HG03521 (cell line): ENCODE results near the gene B4GALNT4.
"Not testable (repeated sequence)": the region's sequence is repeated elsewhere in the genome, so short reads cannot be mapped to it uniquely, and the experiment has no call there.

Experiments
- ATAC-seq: cut with Tn5 transposase; IDR thresholded peaks from one replicate; pipeline ENCODE4 v1.9.1; 2021; ENCODE audit warnings: mild to moderate bottlenecking, moderate library complexity; ENCODE audit not compliant: unreplicated experiment

The B4GALNT4 gene, protein sequence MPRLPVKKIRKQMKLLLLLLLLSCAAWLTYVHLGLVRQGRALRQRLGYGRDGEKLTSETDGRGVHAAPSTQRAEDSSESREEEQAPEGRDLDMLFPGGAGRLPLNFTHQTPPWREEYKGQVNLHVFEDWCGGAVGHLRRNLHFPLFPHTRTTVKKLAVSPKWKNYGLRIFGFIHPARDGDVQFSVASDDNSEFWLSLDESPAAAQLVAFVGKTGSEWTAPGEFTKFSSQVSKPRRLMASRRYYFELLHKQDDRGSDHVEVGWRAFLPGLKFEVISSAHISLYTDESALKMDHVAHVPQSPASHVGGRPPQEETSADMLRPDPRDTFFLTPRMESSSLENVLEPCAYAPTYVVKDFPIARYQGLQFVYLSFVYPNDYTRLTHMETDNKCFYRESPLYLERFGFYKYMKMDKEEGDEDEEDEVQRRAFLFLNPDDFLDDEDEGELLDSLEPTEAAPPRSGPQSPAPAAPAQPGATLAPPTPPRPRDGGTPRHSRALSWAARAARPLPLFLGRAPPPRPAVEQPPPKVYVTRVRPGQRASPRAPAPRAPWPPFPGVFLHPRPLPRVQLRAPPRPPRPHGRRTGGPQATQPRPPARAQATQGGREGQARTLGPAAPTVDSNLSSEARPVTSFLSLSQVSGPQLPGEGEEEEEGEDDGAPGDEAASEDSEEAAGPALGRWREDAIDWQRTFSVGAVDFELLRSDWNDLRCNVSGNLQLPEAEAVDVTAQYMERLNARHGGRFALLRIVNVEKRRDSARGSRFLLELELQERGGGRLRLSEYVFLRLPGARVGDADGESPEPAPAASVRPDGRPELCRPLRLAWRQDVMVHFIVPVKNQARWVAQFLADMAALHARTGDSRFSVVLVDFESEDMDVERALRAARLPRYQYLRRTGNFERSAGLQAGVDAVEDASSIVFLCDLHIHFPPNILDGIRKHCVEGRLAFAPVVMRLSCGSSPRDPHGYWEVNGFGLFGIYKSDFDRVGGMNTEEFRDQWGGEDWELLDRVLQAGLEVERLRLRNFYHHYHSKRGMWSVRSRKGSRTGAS

GRCh38 chr11:369336-370018 is at the start of gene B4GALNT4:
Gene B4GALNT4, plus strand, starts transcription at chr11:369499. Its CDS starts 305 bp downstream, at chr11:369804.
- no peak for ATAC-seq

DNA sequence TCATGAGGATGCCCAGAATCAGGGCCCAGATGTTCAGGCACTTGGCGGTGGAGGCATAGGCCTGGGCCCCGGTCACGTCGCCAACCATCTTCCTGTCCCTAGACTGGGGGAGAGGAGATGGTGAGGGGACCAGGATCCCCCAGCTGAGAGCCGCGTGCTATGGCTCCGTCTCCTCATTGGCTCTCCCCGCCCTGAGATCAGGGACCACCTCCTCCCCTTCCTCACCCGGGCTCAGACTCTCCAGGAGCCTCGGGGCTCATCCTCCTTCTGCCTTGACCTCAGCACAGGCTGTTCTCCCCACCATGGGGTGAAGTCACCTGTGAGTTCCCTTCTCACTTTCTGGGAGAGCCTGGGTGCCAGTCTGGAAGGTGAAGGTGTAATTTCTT is 49.4 kb upstream of the B4GALNT4 start:
- not testable (repeated sequence) for ATAC-seq

DNA sequence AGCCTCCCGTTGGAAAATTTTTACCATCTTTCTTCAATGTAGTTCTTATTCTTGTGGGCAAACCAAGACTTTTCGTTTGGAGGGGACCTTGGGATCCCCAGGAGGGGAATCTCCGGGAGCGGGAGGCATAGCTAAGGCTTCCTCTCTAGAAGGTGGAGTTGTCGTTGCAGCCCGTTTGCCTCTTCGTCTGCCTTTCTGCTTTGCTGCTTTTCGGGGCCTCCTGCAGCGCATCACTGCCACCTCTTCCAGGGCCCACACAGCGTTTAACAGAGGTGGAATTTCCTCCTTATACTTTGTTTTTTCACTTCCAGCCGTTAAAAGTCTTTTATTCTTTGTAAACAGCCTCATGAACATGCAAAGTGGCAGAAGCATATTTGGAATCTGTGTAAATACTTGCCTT is 45.1 kb upstream of the B4GALNT4 start:
- no peak for ATAC-seq

GRCh38 chr11:324593-325517 is 44.4 kb upstream of the B4GALNT4 start:
- ATAC-seq: not testable (repeated sequence)

- no peak for ATAC-seq
Measured at GRCh38 chr11:325796-326591, 43.3 kb upstream of the B4GALNT4 start.

- no peak for ATAC-seq
Measured at GRCh38 chr11:326592-326841, 42.8 kb upstream of the B4GALNT4 start.

DNA sequence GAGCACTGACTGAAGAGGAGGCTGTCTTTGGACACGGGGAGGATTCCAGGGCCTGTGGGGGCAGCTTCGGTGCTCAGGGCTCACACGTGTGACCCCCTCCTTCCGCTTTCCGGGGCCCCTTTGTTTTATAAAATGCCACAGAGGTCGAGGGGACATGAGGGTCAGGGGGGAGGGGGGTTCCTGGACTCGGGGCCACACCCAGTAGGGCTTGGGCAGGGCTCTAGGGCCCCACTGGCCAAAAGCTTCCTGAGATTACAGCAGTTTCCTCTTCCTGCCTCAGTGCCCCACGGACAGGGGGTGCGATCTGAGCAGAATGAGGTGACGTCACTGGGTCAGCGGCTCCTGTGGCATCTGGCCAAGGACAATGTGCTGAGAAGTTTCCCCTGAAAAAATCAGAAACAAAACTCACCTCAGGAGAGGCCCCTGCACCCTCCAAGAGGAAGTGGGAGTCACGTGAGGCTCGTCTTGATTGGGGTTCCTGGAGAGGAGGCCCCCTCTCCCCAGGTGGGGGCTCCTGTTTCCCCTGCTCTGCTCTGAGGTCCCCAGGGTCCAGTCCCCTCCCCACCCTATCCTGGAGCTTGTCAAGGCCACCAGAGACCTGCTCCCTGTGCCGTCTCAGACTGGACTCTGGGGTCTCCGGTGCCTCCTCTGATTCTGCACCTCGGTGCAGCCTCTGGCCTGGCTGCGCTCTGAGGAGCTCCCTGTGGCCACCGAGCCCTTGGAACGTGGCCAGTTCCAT is 42.3 kb upstream of the B4GALNT4 start:
- peak; percentile 55 for ATAC-seq

DNA sequence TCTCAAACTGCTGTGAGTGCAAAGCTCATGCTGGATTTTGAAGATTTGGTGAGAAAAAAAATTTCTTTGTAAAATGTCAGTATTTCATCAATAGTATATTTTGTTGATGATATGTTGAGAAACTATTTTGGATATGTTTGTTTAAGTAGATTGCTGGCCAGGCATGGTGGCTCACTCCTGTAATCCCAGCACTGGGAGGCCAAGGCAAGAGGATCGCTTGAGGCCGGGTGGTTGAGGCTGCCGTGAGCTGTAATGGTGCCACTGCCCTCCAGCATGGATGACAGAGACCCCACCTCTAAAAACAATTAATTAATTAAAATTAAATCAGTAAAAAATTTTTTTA is 41.7 kb upstream of the B4GALNT4 start:
- no peak for ATAC-seq

- no peak for ATAC-seq
Measured at GRCh38 chr11:328012-328411, 41.3 kb upstream of the B4GALNT4 start.

DNA sequence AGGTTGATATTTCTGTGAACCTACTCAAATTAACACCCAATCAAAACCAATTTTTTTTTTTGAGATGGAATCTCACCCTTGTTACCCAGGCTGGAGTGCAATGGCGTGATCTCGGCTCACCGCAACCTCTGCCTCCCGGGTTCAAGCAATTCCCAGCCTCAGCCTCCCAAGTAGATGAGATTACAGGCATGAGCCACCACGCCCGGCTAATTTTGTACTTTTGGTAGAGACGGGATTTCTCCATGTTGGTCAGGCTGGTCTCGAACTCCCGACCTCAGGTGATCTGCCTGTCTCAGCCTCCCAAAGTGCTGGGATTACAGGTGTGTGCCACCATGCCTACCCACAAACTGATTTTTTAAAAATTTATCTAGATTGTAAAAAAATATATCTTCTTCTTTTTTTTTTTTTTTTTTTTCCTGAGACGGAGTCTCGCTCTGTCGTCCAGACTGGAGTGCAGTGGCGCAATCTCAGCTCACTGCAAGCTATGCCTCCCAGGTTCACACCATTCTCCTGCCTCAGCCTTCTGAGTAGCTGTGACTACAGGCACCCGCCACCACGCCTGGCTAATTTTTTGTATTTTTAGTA is 40.7 kb upstream of the B4GALNT4 start:
- not testable (repeated sequence) for ATAC-seq

GRCh38 chr11:329886-330253 is 39.4 kb upstream of the B4GALNT4 start:
- ATAC-seq: no peak

DNA sequence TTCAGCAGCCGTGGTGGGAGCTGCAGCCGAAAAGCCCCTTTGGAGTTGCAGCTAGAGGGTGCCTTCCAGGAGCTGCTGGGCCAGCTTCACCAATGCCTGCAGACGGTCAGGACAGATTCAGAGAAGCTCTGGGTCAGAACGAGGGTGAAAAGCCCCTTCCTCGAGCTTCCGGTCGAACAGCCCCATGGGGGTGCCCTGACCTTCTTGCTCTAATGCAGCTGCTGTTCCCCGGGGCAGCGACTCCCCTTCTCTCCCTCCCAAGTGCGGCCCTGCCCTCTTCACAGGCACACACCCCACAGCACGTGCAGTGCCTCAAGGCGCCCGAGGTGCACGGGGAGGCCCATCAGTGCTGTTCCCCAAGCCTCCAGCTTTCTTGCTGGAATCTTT is 39.0 kb upstream of the B4GALNT4 start:
- no peak for ATAC-seq

DNA sequence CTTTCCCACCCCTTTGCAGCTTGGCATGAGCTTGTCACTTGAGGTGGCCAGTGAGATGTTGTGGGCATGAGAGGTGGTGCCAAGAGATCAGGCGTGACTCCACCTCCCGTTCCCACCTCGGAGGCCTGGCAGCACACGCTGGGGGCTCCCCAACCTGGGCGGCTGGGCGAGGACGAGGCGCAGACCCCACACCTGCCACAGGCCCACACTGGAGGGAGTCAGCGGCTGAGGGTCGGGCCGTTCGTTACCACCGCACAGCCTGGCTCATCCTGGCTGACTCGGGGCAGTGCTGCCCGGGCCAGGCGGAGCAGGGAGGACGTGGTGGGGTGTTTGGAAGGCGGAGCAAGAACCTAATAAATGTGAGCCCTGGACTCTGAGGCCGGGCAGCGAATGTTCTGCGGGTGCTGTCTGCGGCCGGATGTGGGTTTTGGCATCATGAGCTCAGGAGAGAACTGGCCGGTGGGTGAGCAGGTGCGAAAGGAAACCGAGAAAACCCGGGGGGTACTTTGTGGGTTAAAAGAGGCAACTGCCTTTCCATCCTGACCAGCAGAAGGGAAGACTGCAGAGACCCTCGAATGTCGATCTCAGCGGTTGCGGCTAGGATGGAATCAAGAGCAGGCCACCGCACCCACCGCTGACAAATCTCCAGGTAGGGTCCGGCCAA is 38.5 kb upstream of the B4GALNT4 start:
- ATAC-seq: no peak

- ATAC-seq: no peak
Measured at GRCh38 chr11:331358-332060, 37.8 kb upstream of the B4GALNT4 start.

GRCh38 chr11:332651-333480 is 36.4 kb upstream of the B4GALNT4 start:
- ATAC-seq: no peak

- not testable (repeated sequence) for ATAC-seq
Measured at GRCh38 chr11:333616-334263, 35.6 kb upstream of the B4GALNT4 start.
